MM.1S (cell line): ENCODE data around the gene GRIN3A.

Source experiments
- EZH2 ChIP-seq: fragments of 300-600 bp; sonication (generic); optimal IDR thresholded peaks from 2 replicates; pipeline ENCODE3; 2017; ENCODE audit warnings: low read depth, mild to moderate bottlenecking, antibody characterized with exemption, low read length, mixed read lengths
- TF ChIP-seq, protein P1 (sequence below): fragments of 300-600 bp; sonication (generic); IDR thresholded peaks from 2 replicates; pipeline ENCODE4 v1.5.1; 2016; ENCODE audit warnings: antibody characterized with exemption, low read length, mixed read lengths

- TF ChIP-seq, protein P1, sequence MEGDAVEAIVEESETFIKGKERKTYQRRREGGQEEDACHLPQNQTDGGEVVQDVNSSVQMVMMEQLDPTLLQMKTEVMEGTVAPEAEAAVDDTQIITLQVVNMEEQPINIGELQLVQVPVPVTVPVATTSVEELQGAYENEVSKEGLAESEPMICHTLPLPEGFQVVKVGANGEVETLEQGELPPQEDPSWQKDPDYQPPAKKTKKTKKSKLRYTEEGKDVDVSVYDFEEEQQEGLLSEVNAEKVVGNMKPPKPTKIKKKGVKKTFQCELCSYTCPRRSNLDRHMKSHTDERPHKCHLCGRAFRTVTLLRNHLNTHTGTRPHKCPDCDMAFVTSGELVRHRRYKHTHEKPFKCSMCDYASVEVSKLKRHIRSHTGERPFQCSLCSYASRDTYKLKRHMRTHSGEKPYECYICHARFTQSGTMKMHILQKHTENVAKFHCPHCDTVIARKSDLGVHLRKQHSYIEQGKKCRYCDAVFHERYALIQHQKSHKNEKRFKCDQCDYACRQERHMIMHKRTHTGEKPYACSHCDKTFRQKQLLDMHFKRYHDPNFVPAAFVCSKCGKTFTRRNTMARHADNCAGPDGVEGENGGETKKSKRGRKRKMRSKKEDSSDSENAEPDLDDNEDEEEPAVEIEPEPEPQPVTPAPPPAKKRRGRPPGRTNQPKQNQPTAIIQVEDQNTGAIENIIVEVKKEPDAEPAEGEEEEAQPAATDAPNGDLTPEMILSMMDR = no peak
- TF ChIP-seq EZH2 = no peak
Observed at GRCh38 chr9:101592788-101593187, 145.7 kb downstream of the GRIN3A start.
